ENCODE measurements around the gene ARHGAP22. TPM values are rescaled to one million over a fixed set of nuclear protein-coding genes. Genes with fewer than 3 reads are reported as not detected.

The ARHGAP22 gene
- total RNA-seq, 1 donor from 2014 or later, result 0.82 TPM

DNA sequence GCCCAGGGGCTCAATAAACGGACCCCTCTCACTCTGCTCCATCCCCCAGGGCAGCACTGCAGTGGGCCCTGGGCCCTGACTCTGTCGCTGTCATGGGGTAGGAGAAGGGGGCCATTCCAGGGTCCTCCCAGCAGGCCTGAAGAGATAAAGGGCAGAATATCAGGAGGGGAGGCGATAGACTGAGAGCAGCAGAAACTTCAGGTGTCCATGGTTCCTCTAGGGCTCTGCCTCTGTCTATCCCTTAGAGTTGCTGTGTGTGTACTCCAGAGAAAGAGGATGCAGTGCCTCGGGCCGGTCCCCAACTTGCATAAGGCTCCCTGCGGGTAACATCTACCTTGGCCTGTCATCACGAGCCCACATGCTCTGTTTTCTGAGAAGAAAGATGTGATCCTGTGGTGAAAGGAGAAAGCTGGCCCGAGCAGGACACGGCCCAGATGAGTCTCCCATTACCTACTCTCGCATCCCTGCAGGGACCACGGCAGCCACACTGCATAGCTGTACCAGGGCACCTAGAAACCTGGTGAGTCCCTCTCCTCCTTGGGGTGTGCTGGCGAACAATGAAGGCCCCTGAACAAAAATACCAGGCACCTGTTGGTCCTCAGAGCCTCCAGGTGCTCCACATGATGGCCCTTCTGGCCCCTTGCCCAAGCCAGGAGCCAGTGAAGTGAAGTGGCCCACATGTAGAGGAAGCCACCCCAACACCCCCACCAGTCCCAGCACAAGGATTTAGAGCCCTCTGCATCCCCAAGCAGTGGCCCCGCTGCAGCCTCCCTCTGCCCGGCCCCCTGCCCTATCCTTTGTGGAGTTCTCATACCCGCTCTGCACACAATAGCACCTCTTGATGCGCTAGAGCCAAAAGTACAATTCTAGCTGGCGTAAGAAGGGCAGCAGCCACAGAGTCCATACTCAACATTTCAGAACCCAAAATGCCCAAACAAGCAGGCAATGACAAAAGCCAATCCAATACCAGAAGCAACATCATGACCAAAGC lies 106.8 kb downstream of the ARHGAP22 start:
- DNase-seq (peak; percentile 12), ATAC-seq (ENCODE audit: low read depth) (no peak)
- Mint-ChIP-seq H3K4me1 (peaks cover 10% of the 10 kb centered on the region), H3K4me3 (no peak overlapping the region), H3K27ac (no peak overlapping the region), H3K9me3 (no peaks in the 10 kb centered on the region), H3K27me3 (peaks cover 6% of the 10 kb centered on the region), H3K36me3 (ENCODE audit: low read depth) (no peaks in the 10 kb centered on the region)
- ChIA-PET CTCF (no interaction called here), POLR2A (no interaction called here)
- TF ChIP-seq, protein P1, sequence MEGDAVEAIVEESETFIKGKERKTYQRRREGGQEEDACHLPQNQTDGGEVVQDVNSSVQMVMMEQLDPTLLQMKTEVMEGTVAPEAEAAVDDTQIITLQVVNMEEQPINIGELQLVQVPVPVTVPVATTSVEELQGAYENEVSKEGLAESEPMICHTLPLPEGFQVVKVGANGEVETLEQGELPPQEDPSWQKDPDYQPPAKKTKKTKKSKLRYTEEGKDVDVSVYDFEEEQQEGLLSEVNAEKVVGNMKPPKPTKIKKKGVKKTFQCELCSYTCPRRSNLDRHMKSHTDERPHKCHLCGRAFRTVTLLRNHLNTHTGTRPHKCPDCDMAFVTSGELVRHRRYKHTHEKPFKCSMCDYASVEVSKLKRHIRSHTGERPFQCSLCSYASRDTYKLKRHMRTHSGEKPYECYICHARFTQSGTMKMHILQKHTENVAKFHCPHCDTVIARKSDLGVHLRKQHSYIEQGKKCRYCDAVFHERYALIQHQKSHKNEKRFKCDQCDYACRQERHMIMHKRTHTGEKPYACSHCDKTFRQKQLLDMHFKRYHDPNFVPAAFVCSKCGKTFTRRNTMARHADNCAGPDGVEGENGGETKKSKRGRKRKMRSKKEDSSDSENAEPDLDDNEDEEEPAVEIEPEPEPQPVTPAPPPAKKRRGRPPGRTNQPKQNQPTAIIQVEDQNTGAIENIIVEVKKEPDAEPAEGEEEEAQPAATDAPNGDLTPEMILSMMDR (IDR thresholded peaks at IDR 0.05), result no peak
- intact Hi-C loops (cut with micrococcal nuclease), result no loop called here

DNA sequence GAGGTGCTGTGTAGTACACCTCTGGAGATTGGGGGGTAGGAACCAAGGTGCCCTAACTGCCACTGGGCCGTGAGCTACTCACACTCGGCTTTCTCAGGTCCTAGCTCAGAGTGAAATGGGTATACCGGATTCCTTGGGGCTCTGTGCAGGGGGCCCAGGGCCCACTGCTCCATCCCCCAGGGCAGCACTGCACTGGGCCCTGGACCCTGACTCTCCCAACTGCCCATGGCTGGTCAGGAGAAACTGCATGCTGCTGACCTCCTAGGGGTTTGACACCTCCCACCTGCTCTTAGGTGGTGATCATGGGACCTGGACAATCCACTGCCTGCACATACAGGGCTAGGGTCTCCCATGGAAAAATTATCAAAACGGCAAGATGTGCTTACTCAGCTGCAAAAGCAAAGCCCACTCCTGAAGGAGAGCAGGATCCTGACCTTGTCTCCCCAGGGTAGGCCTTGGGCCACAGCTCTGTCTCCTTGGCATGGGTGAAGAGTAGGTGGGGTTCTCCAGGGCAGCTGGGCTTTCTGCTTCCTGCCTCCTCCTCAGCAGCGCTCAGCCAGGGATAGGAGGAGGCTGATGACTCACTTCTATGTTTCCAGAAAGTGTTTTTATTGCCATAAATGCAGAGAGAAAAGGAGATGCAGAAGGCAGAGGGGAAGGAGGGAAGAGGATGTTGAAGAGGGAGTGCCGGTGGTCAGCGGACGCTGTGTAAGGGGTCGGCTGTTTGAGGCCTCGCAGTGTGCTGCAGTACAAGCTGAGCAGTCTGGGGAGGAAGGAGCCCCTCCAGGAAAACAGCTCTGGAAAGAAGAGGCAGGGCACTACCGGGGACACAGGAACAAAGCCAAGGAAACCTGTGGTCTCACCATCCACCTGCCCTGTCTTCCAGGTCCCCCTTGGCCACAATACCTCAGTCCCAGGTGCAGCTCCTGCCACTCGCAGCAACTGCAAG lies 107.8 kb downstream of the ARHGAP22 start:
- ChIA-PET POLR2A (no interaction called here), CTCF (no interaction called here)
- H3K27ac Mint-ChIP-seq, result no peak overlapping the region
- H3K4me3 Mint-ChIP-seq, result no peak overlapping the region
- no peaks in the 10 kb centered on the region for H3K36me3 Mint-ChIP-seq (ENCODE audit: low read depth)
- peak; percentile 9 for DNase-seq
- peaks cover 11% of the 10 kb centered on the region for H3K4me1 Mint-ChIP-seq
- H3K9me3 Mint-ChIP-seq, result no peaks in the 10 kb centered on the region
- H3K27me3 Mint-ChIP-seq, result peaks cover 6% of the 10 kb centered on the region
- TF ChIP-seq, protein P1 (IDR thresholded peaks at IDR 0.05), result no peak
- intact Hi-C loops (cut with micrococcal nuclease), result no loop called here
- no peak for ATAC-seq (ENCODE audit: low read depth)

DNA sequence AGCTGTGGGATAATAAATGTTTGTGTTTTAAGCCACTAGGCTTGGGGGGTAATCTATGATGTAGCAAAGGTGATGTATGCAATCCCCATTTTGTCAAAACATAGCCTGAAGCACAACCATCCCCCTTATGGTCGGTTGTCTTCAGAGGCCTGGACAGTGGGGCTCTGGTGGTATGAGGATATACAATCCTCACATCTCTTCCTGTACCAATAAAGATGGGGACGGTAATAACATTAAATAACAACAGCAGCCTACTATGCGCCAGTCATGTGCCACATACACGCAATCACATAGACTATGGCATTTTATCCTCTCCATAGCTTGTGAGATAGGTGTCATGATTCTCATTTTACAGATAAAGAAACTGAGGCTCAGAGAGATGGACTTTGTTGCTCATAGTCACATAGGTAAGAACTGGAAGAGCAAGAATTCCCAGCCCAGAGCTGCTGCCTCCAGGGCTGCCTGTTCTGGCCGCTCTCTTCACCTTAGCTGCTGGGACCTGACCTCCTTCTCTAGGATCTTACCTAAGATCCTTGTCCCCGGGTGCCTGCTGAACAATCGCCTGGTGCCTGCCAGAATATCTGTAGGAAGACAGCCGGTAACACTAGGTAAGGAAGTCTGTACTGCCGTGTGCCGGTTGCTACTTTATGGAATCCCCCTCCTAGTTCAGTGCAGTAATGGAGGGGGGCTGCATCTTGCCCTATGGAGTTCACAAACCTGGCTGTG lies 108.6 kb downstream of the ARHGAP22 start:
- H3K27ac Mint-ChIP-seq, result no peak overlapping the region
- no peak overlapping the region for H3K4me3 Mint-ChIP-seq
- intact Hi-C loops (cut with micrococcal nuclease), result no loop called here
- H3K36me3 Mint-ChIP-seq (ENCODE audit: low read depth), result no peaks in the 10 kb centered on the region
- ChIA-PET CTCF (no interaction called here), POLR2A (no interaction called here)
- DNase-seq (no peak), ATAC-seq (ENCODE audit: low read depth) (no peak)
- H3K9me3 Mint-ChIP-seq, result no peaks in the 10 kb centered on the region
- TF ChIP-seq, protein P1 (IDR thresholded peaks at IDR 0.05), result no peak
- peaks cover 9% of the 10 kb centered on the region for H3K4me1 Mint-ChIP-seq
- peaks cover 6% of the 10 kb centered on the region for H3K27me3 Mint-ChIP-seq

DNA sequence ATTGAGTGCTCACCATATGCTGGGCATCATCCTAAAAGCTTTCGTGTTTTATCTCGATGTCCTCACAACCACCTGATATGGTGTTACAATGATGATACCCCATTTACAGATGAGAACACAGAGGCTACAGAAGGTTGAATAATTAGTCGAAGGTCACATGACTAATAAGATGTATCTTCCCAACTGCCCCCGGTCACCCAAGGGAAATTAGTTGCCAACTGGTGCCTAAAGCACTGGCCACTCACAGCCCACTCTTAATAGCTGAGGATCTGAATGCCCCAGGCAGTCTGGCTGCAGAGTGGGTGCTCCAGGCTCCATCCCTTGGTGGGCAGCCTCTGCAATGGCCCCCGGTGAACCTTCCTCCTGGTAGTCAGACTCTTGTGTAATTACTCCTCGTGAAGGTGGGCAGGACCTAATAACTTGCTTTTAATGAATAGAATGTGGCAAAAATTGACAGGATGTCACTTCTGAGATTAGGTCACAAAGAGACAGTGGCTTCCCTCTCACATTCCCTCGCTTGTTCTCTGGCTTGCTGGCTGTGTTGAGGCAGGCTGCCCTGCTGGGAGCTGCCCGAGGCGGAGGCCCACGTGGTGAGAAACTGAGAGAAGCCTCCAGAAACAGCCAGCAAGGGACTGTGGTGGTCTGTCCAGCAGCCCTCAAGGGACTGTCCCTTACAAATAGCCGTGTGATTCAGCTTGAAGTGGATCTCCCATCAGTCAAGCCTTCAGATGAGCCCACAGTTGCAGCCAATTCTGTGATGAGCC lies 109.4 kb downstream of the ARHGAP22 start:
- Mint-ChIP-seq H3K4me3 (no peak overlapping the region), H3K4me1 (peaks cover 9% of the 10 kb centered on the region)
- DNase-seq, result no peak

More for the DNA sequence above, 109.4 kb downstream of the ARHGAP22 start:
- Mint-ChIP-seq H3K27ac (no peak overlapping the region), H3K27me3 (peaks cover 6% of the 10 kb centered on the region), H3K9me3 (no peaks in the 10 kb centered on the region), H3K36me3 (ENCODE audit: low read depth) (no peaks in the 10 kb centered on the region)
- intact Hi-C loops (cut with micrococcal nuclease), result no loop called here
- CTCF ChIA-PET, result no interaction called here
- POLR2A ChIA-PET, result no interaction called here
- TF ChIP-seq, protein P1 (IDR thresholded peaks at IDR 0.05), result no peak
- ATAC-seq (ENCODE audit: low read depth), result no peak

Measured in activated B cell treated with CpG ODN at 0.5 μM for 24 hours (primary cell).